Skeletal muscle tissue (tissue), 4 donors: ENCODE data around the gene ENTPD5. TPM values are rescaled to one million over a fixed set of nuclear protein-coding genes. Genes with fewer than 3 reads are reported as not detected.
"Not testable (repeated sequence)": the region's sequence is repeated elsewhere in the genome, so short reads cannot be mapped to it uniquely, and the experiment has no call there.

Experiments
- H3K27ac ChIP-seq: one replicate; pipeline ENCODE4 v1.7.0; 2013; ENCODE audit warnings: mild to moderate bottlenecking, low read depth, low read length, inconsistent platforms
- H3K27me3 ChIP-seq, 3 donors: one replicate each; pipeline ENCODE4 v1.7.0; 2013; ENCODE audit warnings: low read length in 3 of 3; ENCODE audit not compliant: control insufficient read depth in 3 of 3, insufficient read depth in 3 of 3
- H3K36me3 ChIP-seq, 3 donors: one replicate each; pipeline ENCODE4 v1.7.0; 2013; ENCODE audit warnings: low read length in 3 of 3; ENCODE audit not compliant: control insufficient read depth in 3 of 3, insufficient read depth in 3 of 3
- H3K4me1 ChIP-seq, 3 donors: one replicate each; pipeline ENCODE4 v1.7.0; 2013; ENCODE audit warnings: low read length in 3 of 3, mild to moderate bottlenecking in 3 of 3; ENCODE audit not compliant: control insufficient read depth in 3 of 3, insufficient read depth in 3 of 3
- H3K4me3 ChIP-seq, 3 donors: one replicate each; pipeline ENCODE4 v1.7.0; 2013; ENCODE audit warnings: low read length in 3 of 3
- H3K9ac ChIP-seq, 3 donors: one replicate each; pipeline ENCODE4 v1.7.0; 2013; ENCODE audit warnings: low read length in 3 of 3, mild to moderate bottlenecking in 3 of 3, moderate library complexity in 2 of 3, low read depth in 1 of 3
- H3K9me3 ChIP-seq, 3 donors: one replicate each; pipeline ENCODE4 v1.7.0; 2013; ENCODE audit warnings: low read length in 3 of 3; ENCODE audit not compliant: control insufficient read depth in 3 of 3
- total RNA-seq: library from RNA; depleted of rRNA; stranded (reverse); fragments of >200 nt; gene quantifications from one replicate; pipeline ENCODE4 v1.2.3, GENCODE V29; 2014
- donor health status: Osteomylitis.

ENTPD5 gene
- total RNA-seq, 1 donor from 2014 or later, result 5.2 TPM

DNA sequence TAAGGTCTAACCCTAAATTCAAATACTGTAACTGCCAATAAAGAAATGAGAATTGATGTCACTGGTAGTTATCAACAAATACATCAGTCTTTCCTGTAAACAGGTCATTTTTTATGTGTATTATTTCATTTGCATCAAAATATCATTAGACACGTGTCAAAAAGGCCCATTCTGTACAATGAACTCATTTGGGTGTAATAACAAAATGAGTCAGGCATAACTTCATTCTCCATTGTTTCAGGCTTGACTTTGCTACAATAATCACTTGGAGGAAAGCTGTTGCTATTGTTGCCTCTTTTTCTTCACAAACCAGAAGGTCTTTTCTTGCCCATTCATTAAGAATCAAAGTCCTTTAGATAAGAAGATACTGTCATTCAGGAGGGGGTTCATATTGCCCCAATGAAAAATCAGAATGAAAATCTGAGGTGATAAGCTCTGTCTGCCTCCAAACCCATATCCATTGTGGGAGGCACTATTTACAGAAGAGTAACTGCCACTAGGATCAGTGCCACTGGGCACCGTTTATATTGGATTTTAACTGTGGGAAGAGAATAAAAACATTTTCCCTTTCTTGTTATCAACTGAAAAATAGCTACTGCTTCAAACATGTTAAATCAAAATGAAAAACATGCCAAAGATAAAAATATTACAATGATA lies 10.1 kb downstream of the ENTPD5 start:
- peaks cover 24 to 29% (median 24%) of the 10 kb centered on the region in 3 donors for H3K36me3 ChIP-seq
- no peaks in the 10 kb centered on the region for H3K4me1 ChIP-seq
- H3K9ac ChIP-seq, result no peak overlapping the region

DNA sequence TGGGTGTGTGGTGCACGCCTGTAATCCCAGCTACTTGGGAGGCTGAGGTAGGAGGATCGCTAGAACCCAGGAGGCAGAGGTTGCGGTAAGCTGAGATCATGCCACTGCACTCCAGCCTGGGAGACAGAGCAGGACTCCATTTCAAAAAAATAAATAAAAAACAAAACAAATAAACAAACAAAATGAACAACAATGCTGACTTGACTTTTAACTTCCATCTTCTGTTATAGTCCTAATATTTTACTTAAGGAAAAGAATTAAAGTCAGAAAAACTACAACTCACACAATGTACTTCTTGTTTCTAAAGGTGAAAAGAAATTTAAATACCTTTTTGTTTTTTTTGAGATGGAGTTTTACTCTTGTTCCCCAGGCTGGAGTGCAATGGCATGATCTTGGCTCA lies 13.4 kb downstream of the ENTPD5 start:
- peaks cover 16 to 21% (median 17%) of the 10 kb centered on the region in 3 donors for H3K36me3 ChIP-seq

More for the DNA sequence above, 10.1 kb downstream of the ENTPD5 start:
- H3K9me3 ChIP-seq, result no peaks in the 10 kb centered on the region
- H3K27me3 ChIP-seq, result no peaks in the 10 kb centered on the region
- no peak overlapping the region for H3K4me3 ChIP-seq
- H3K27ac ChIP-seq, result no peak overlapping the region

DNA sequence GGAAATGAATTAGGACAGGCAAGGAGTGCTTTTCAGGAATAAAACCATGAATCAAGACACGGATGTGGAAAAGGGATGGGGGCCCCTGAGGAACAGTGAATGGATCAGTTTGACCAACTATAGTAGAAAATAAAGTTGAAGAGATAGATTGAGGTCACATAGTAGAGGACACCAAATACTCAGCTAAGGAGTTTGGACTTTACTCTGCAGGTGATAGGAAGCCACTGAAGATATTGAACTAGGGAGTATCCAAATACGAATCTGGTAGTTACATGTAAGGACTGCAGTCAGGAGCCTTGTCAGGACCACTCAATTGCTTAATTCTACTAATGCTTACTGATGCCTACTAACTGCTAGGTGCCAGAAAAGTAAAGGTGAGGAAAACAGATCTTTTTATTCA lies 20.4 kb downstream of the ENTPD5 start:
- no peak overlapping the region for H3K27ac ChIP-seq
- H3K27me3 ChIP-seq, result no peaks in the 10 kb centered on the region
- H3K9me3 ChIP-seq, result no peaks in the 10 kb centered on the region
- no peaks in the 10 kb centered on the region for H3K4me1 ChIP-seq
- no peak overlapping the region for H3K9ac ChIP-seq
- no peak overlapping the region for H3K4me3 ChIP-seq
- peaks cover 14 to 18% (median 14%) of the 10 kb centered on the region in 3 donors for H3K36me3 ChIP-seq

More for the DNA sequence above, 13.4 kb downstream of the ENTPD5 start:
- H3K9ac ChIP-seq, H3K27ac ChIP-seq, H3K27me3 ChIP-seq, H3K4me3 ChIP-seq, H3K4me1 ChIP-seq, H3K9me3 ChIP-seq: not testable (repeated sequence)

DNA sequence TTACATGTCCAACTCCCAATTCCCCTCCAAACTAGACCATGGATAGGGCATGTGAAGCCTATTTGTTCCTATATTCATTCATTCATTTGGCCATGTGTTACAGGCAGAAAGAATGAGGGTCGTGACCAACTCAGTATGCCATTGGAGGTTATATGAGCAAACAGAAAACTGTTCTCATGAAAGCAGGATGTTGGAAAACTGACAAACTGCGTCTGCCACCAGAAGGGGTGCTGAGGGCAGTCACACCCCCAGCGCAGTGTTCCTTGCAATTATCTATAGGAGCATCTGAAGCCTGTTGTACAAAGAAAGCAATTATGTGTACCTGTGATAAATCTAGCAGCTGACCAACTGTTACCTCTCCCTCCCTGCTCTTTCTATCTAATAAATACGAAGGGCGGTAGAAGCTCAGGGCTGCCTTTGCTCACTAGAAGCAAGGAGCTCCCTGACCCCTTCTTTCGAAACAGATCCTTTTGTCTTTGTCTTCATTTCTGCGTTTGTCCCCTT lies 21.1 kb downstream of the ENTPD5 start:
- Histone ChIP-seq H3K27ac (no peak overlapping the region), H3K9ac (no peak overlapping the region), H3K4me3 (no peak overlapping the region), H3K9me3 (no peaks in the 10 kb centered on the region), H3K36me3 (peaks cover 12 to 15% (median 14%) of the 10 kb centered on the region in 3 donors), H3K27me3 (no peaks in the 10 kb centered on the region), H3K4me1 (no peaks in the 10 kb centered on the region)

DNA sequence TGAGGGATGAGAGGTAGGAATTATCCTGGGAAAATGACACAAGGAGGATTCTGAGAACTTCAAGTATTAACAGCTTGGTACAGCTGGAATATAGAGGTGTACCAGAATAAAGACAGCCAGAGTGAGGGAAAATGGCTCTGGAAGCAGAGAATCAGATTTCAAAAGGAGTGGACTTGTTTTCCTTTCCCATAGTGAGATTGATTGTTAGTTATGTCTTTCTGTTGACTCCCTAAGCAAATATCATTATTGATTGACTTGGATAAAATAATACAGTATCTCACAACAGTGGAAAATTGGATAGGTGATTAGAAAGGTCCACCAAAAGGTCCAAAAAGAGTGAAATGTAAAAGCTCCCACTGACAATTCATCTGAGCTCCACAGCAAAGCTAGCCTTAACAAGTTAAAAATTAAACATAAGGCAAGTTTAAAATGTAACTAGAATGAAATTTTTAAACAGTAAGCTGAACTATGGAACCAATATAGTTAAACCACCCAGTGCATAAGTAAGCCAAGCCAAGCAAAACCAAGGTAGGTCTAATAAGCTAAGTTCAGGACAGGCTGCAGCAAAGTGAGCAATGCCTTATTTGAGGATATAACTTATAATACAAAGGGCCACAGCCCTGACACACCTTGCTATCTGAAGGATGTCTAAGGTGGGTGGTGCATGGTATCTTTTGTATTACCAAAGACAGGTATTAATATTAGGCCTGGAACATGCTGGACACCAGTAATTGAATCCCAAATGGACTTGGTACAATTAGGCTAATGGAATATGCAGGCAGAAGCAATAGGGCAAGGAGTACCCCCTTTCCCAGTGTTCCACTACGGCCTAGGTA lies 21.8 kb downstream of the ENTPD5 start:
- Histone ChIP-seq H3K27ac (no peak overlapping the region), H3K9me3 (no peaks in the 10 kb centered on the region), H3K27me3 (no peaks in the 10 kb centered on the region), H3K36me3 (peaks cover 12 to 15% (median 14%) of the 10 kb centered on the region in 3 donors), H3K9ac (no peak overlapping the region), H3K4me3 (no peak overlapping the region), H3K4me1 (no peaks in the 10 kb centered on the region)

DNA sequence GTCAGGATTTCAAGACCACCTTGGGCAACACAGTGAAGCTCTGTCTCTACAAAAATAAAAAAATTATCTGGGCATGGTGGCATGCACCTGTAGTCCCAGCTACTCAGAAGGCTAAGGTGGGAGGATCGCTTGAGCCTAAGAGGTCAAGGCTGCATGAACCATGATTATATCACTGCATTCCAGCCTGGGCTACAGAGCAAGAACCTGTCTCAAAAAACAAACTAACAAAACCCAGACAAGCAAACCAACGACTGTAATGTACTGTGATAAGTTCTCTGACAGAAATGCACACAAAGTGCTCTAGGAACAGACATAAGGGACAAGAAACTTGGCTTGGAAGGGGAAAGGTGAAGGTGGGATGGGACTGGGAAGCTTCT lies 22.4 kb downstream of the ENTPD5 start:
- H3K27ac ChIP-seq, result no peak overlapping the region
- no peak overlapping the region for H3K4me3 ChIP-seq
- H3K4me1 ChIP-seq, result no peaks in the 10 kb centered on the region
- no peaks in the 10 kb centered on the region for H3K27me3 ChIP-seq
- H3K9ac ChIP-seq, result no peak overlapping the region
- H3K36me3 ChIP-seq, result peaks cover 12 to 15% (median 14%) of the 10 kb centered on the region in 3 donors
- H3K9me3 ChIP-seq, result no peaks in the 10 kb centered on the region

DNA sequence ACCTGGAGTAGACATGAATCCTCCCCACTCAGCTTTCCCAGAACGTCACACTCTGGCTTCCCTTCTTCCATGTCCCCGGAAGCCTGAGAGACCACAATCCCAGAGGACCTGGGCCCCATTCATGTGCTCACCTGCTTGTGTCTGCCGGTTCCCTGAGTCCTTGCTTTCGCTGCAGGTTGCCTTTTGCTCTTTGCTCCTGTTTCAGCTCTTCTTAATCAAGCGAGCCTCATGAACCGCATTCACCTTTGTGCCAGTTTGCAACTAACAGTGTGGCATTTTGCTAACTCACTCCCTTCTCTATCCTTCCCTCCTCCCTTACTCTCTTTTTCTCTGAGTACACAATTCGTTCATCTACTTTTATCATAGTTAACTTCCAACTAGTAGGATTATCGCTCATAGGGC lies 23.1 kb downstream of the ENTPD5 start:
- Histone ChIP-seq H3K36me3 (peaks cover 12 to 15% (median 14%) of the 10 kb centered on the region in 3 donors), H3K4me3 (no peak overlapping the region), H3K4me1 (no peaks in the 10 kb centered on the region), H3K27me3 (no peaks in the 10 kb centered on the region), H3K9ac (no peak overlapping the region), H3K9me3 (no peaks in the 10 kb centered on the region), H3K27ac (no peak overlapping the region)

DNA sequence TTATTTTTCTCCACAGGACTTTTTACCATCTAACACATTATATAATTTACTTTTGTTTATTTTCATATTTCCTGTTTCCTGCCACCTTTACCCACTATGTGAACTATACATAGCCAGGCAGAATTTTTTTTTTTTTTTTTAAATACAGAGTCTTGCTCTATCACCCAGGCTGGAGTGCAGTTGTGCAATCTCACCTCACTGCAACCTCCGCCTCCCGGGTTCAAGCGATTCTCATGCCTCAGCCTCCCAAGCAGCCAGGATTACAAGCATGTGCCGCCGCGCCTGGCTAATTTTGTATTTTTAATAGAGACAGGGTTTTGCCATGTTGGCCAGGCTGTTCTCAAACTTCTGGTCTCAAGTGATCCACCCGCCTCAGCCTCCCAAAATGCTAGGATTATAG lies 24.2 kb downstream of the ENTPD5 start:
- H3K4me1 ChIP-seq, H3K27me3 ChIP-seq, H3K9ac ChIP-seq, H3K27ac ChIP-seq, H3K9me3 ChIP-seq, H3K4me3 ChIP-seq: not testable (repeated sequence)
- peaks cover 10 to 15% (median 14%) of the 10 kb centered on the region in 3 donors for H3K36me3 ChIP-seq

DNA sequence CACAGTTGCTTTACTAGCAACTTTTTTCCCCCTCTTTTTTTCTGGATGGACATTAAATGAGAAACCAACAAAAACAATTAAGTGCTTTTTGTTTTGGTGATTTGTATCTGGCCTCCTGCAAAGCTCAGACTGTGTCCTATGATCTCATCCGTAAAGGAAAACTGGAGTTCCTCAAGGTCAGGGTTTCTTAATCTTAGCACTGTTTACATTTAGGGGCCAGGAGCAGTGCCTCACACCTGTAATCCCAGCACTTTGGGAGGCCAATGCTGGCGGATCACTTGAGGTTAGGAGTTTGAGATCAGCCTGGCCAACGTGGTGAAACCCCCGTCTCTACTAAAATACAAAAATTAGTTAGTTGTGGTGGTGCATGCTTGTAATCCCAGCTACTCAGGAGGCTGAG lies 28.0 kb downstream of the ENTPD5 start:
- H3K36me3 ChIP-seq, result peaks cover 10 to 26% (median 22%) of the 10 kb centered on the region in 3 donors
- H3K9ac ChIP-seq, result no peak overlapping the region
- H3K4me1 ChIP-seq, result no peaks in the 10 kb centered on the region
- H3K27me3 ChIP-seq, result no peaks in the 10 kb centered on the region
- no peak overlapping the region for H3K4me3 ChIP-seq
- H3K27ac ChIP-seq, result no peak overlapping the region
- H3K9me3 ChIP-seq, result no peaks in the 10 kb centered on the region

DNA sequence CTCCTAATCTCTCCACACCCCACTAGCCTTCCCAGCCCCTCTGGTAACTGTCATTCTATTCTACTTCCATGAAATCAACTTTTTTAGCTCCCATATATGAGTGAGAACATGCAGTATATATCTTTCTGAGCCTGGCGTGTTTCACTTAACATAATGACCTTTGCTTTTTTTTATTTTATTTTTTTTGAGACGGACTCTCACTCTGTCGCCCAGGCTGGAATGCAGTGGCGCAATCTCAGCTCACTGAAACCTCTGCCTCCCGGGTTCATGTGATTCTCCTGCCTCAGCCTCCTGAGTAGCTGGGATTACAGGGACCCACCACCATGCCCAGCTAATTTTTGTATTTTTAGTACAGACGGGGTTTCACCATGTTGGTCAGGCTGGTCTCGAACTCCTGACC lies 30.4 kb downstream of the ENTPD5 start:
- H3K27ac ChIP-seq, H3K4me3 ChIP-seq, H3K9me3 ChIP-seq, H3K9ac ChIP-seq, H3K27me3 ChIP-seq, H3K4me1 ChIP-seq: not testable (repeated sequence)
- H3K36me3 ChIP-seq, result peaks cover 8 to 22% (median 22%) of the 10 kb centered on the region in 3 donors
